GM18909 (cell line): ENCODE measurements around the gene CELSR2.
"Not testable (repeated sequence)": the region's sequence is repeated elsewhere in the genome, so short reads cannot be mapped to it uniquely, and the experiment has no call there.

ENCODE experiments used
- ATAC-seq: cut with Tn5 transposase; IDR thresholded peaks from one replicate; pipeline ENCODE4 v1.9.1; 2021; ENCODE audit warnings: mild to moderate bottlenecking; ENCODE audit not compliant: unreplicated experiment, poor library complexity

The CELSR2 gene

GRCh38 chr1:109248797-109249629 lies at the start of gene CELSR2:
Gene CELSR2, plus strand, starts transcription at chr1:109249539. Its CDS starts 541 bp downstream, at chr1:109250080.
- peak; percentile 75 for ATAC-seq

- ATAC-seq: no peak
These were observed 49.6 kb upstream of the CELSR2 start for GRCh38 chr1:109199710-109200109.

GRCh38 chr1:109201123-109201703 lies 48.1 kb upstream of the CELSR2 start:
- peak; percentile 50 for ATAC-seq

GRCh38 chr1:109204484-109204883 lies 44.9 kb upstream of the CELSR2 start:
- ATAC-seq: no peak

GRCh38 chr1:109206339-109206738 lies 43.0 kb upstream of the CELSR2 start:
- no peak for ATAC-seq

GRCh38 chr1:109207467-109208103 lies 41.8 kb upstream of the CELSR2 start:
- no peak for ATAC-seq

- no peak for ATAC-seq
These were observed 40.9 kb upstream of the CELSR2 start for GRCh38 chr1:109208394-109208793.

GRCh38 chr1:109208836-109209463 lies 40.4 kb upstream of the CELSR2 start:
- no peak for ATAC-seq

GRCh38 chr1:109210058-109210457 lies 39.3 kb upstream of the CELSR2 start:
- no peak for ATAC-seq

- no peak for ATAC-seq
These were observed 36.0 kb upstream of the CELSR2 start for GRCh38 chr1:109213345-109213823.

- ATAC-seq: peak; percentile 83
These were observed 35.3 kb upstream of the CELSR2 start, which contains the start of gene SARS1 for GRCh38 chr1:109213824-109214693. Gene SARS1, plus strand, starts transcription at chr1:109213918. Its CDS starts 75 bp downstream, at chr1:109213993.

GRCh38 chr1:109214695-109215623 lies 34.4 kb upstream of the CELSR2 start:
- peak; percentile 29 for ATAC-seq

GRCh38 chr1:109216662-109217061 lies 32.7 kb upstream of the CELSR2 start:
- no peak for ATAC-seq

- no peak for ATAC-seq
These were observed 30.8 kb upstream of the CELSR2 start for GRCh38 chr1:109218516-109218915.

GRCh38 chr1:109221201-109221600 lies 28.1 kb upstream of the CELSR2 start:
- ATAC-seq: not testable (repeated sequence)

- no peak for ATAC-seq
These were observed 24.0 kb upstream of the CELSR2 start for GRCh38 chr1:109225308-109225707.

- ATAC-seq: no peak
These were observed 23.5 kb upstream of the CELSR2 start for GRCh38 chr1:109225711-109226445.

- no peak for ATAC-seq
These were observed 21.2 kb upstream of the CELSR2 start for GRCh38 chr1:109228167-109228566.
